Stimulated activated CD4-positive, alpha-beta T cell treated with anti-CD3 and anti-CD28 coated beads, Interleukin-4, amount 100 ng/mL, for 4 hours (primary cell): ENCODE data around the gene STK38L.

Experiments used
- DNase-seq, 2 experiments: peaks; one replicate each; pipeline ENCODE4 v3.0.0-alpha.2; 2020

Gene STK38L

GRCh38 chr12:27355979-27356378, 111.9 kb downstream of the STK38L start:
- no peak for DNase-seq

- no peak for DNase-seq
These were observed 115.7 kb downstream of the STK38L start for GRCh38 chr12:27359578-27360340.

- DNase-seq = no peak
These were observed 117.3 kb downstream of the STK38L start for GRCh38 chr12:27361372-27361771.

GRCh38 chr12:27366621-27367020, 122.5 kb downstream of the STK38L start:
- DNase-seq = no peak

DNA sequence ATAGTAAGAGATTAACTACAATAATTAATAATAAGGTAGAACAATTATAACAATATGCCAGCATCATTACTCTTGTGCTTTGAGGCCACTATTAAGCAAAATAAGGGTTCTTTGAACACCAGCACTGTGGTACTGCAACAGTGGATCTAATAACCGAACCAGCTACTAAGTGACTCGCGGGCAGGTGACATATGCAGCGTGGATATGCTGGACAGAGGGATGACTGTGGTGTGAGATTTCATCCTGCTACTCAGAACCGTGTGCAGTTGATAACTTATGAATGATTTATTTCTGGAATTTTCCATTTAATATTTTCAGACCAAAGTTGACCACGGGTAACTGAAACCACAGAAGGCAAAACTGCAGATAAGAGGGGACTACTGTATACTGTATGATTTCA, 123.0 kb downstream of the STK38L start:
- no peak for DNase-seq
